HG02884 (cell line): ENCODE data around the gene AP4S1.
"Not testable (repeated sequence)": the region's sequence is repeated elsewhere in the genome, so short reads cannot be mapped to it uniquely, and the experiment has no call there.

Source experiments
- ATAC-seq: cut with Tn5 transposase; IDR thresholded peaks from one replicate; pipeline ENCODE4 v1.9.1; 2021; ENCODE audit warnings: mild to moderate bottlenecking, moderate library complexity; ENCODE audit not compliant: unreplicated experiment

Gene AP4S1

GRCh38 chr14:31004007-31004406, 21.4 kb upstream of the AP4S1 start:
- not testable (repeated sequence) for ATAC-seq

- ATAC-seq: no peak
Observed at GRCh38 chr14:31006703-31007102, 18.7 kb upstream of the AP4S1 start.

- ATAC-seq: no peak
Observed at GRCh38 chr14:31009836-31010574, 15.4 kb upstream of the AP4S1 start.

DNA sequence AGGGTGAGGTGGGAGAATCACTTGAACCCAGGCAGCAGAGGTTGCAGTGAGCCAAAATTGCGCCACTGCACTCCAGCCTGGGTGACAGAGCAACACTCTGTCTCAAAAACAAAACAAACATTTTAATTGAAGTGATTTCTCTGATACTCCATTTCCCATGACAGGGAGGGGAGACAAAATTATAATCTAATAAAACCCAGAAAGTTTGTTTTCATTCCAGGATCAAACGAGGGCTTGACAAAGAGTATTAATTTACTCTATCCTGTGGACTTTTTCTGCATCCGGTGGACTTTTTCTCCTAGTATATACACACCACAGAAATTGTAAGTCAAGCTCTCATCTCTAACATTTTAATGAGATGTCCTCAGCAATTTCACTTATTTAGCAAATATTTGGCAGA, 14.5 kb upstream of the AP4S1 start:
- no peak for ATAC-seq

DNA sequence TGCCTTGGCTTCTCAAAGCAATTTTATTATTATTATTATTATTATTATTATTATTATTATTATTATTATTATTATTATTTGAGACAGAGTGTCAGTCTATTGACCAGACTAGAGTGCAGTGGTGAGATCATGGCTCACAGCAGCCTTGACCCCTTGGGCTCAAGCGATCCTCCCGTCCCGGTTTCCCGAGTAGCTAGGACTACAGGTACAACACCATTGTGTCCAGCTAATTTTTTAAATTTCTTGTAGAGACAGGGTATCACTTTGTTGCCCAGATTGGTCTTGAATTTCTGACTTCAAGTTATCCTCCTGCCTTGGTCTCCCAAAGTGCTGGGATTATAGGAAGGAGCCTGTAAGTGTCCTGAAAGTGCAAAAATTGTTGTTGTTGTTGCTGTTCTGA, 11.6 kb upstream of the AP4S1 start:
- no peak for ATAC-seq

- ATAC-seq: no peak
Observed at GRCh38 chr14:31018057-31018645, 7.3 kb upstream of the AP4S1 start.

- no peak for ATAC-seq
Observed at GRCh38 chr14:31020834-31021575, 4.4 kb upstream of the AP4S1 start.

GRCh38 chr14:31021576-31021949, 3.9 kb upstream of the AP4S1 start:
- ATAC-seq: no peak

DNA sequence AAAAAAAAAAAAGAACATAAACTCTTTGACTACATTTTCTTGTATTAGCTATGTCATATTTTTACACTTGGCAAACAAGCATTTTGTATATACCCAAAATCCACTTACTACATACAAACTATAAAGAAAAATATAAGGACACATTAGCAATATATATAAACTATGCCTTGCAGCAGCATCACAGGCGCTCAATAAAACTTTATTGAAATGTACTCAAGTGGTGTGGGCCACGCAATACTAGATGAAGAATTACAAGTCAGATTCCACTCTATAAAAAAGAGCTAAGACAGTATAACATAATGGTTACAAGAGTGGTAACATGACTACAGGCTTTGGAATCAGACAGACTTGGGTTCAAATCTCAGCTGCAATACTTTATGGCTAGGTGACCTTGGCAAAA, 3.1 kb upstream of the AP4S1 start:
- no peak for ATAC-seq

DNA sequence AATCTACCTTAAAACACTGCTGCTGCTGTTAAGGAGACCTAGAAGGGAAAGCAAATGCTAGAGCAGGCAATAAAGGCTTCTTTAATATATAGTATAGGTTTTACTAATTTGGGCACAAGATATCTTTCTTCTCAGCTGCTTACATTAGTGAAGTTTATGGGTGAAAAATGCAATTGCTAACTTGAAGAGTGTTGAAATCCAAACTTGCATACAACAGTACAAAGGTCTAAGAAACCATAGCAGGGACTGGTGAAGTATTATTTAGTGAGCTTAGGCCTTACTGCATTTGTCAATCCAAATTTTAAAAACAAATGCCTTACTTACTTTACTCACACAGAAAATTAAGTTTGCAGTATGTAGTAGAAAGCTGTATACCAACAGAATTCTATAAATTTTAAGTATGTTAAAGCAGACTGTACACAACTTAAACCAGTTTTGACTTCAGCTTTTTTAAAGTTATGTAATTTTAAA, 1.4 kb upstream of the AP4S1 start:
- ATAC-seq: no peak

DNA sequence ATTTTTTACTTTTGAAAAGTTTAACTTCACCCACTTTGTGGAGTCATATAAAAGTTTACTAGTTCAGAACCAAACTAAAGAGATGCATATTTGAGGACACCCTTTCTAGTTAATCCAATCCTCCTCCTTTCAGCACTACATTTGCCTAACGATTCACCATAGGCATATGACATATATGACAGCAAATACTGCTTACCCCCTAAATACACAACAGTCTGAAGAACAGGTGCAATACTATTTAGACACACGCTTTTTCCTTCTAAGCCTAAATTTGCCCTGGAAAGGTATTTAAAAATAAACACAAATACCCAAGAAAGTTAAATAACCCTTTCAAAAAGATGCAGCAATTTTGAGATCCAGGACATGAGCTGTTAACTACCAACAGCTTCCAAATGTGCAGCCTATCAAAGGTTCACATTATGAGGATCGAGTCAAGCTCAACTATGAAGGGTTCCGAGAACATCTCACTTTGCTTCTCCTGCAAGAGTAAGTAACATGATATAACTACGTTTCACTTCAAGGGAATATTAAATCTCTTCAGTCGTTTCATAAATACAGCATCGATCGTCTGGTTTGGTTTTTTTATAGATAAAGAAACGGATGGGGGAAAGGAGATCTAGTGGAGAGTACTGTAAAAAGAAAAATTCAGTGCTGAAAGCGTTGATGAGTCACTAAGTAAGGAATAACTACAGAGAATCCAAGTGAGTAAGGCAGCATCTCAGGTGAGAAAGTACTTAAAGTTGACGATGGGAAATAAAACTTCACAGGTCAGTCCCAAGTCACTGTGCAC, 677 bp upstream of the AP4S1 start:
- ATAC-seq: no peak

GRCh38 chr14:31026077-31026449, 614 bp downstream of the AP4S1 start, which contains the start of gene STRN3:
STRN3 (minus strand) TSS chr14:31026379; CDS start chr14:31026185, 194 bp downstream.
- no peak for ATAC-seq

DNA sequence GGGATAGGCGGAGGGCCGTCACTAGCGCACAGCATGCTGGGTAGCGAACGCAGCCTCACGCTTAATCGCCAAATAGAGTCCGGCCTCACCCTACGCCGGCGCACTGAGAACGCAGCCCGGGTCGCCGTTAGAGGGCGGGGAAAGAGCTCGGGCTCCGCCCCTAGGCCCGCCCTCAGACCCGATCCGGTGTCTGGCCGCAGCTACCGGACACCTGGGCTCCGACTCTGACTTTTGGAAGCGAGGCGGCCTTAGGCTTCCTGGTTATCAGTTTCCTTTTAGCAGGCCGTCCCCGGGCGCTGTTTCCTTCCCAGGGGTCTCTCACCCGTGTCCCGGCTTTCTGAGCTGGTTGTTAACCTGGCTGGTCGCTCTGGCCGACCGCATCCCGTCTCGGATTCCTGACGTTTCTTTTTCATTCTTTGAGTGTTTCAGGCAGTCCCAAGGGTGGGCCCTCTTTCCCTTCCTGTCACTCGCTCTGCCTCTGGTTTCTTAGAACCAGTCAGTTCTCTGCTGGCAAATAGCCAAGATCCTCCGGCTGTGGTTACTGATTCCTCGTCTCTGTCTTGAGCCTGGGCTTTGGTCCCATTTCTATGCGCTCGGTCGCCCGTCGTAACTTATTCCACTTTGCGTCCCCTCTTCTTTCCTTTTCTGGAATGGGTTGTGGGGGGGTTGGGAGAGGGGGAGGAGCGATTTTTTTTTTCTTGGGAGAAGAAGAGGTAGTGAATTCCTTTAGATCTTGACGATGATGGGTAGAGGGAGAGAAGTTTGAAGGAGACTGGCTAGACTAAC, 1.2 kb downstream of the AP4S1 start:
- ATAC-seq: peak; percentile 89

DNA sequence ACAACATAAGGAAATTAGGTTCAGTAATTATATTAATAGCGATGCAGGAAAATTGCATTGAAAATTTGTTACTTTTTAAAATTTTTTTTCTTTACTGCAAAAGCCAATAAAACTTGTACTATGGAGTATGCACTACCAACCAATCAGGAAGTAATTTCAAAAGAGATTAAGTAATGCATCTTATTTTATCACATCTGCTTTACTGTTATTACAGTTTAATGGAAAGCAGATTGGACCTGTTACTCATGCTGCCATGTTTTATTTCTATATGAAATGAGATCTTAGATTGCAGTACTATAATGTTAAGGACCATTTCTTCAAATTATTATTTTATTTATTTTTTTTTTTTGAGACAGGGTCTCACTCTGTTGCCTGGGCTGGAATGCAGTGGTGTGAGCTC, 2.4 kb downstream of the AP4S1 start:
- no peak for ATAC-seq

DNA sequence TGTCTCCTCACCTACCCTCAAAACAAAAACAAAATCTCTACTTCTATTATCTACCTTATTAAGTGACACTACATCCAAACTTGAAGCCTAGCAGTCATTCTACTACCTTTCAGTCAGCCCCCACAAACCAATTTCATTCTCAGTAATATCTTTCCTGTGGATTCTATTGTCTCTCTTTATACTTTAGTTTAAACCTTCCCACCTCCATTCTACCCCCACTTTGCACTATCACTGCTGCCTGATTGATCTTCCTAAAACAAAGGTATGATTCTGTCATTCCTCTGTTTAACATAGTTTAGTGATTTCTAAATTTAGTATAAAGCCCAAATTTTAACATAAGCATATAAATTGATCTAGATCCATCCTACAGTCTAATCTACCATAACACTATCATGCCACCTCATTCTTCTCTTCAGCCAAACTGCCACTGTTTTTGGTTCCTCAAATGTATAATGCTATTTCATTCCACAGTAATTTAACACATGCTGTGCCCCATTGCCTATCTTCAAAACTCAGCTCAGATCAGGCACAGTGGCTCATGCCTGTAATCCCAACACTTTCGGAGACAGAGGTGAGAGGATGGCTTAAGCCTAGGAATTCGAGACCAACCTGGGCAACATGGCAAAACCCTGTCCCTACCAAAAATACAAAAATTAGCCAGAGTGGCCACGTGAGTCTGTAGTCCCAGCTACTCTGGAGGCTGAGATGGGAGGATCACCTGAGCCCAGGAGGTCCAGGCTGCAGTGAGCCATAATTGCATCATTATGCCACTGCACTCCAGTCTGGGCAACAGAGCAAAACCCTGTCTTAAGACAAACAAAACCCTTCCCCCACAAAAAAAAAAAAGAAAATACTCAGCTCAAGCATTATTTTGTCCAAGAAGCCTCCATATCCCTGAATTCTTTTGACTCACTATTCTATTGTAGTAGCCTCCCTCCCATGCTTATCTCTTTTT, 3.8 kb downstream of the AP4S1 start:
- no peak for ATAC-seq

DNA sequence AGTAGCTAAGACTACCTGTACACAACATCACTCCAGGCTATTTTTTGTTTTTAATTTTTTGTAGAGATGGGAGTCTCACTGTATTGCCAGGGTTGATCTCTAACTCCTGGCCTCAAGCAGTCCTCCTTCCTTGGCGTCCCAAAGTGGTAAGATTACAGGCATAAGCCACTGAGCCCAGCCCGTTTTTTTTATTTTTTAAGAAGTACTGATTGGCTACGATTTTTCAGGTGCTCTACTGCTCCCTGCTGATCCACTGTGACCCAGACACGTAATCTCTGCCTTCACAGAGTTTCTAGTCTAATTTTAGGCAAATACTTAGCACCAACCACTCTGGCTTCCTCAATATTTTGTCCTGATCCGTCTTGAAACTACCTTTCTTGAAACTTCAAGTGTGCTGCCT, 5.0 kb downstream of the AP4S1 start:
- no peak for ATAC-seq

- ATAC-seq: no peak
Observed at GRCh38 chr14:31036552-31036951, 11.1 kb downstream of the AP4S1 start.

DNA sequence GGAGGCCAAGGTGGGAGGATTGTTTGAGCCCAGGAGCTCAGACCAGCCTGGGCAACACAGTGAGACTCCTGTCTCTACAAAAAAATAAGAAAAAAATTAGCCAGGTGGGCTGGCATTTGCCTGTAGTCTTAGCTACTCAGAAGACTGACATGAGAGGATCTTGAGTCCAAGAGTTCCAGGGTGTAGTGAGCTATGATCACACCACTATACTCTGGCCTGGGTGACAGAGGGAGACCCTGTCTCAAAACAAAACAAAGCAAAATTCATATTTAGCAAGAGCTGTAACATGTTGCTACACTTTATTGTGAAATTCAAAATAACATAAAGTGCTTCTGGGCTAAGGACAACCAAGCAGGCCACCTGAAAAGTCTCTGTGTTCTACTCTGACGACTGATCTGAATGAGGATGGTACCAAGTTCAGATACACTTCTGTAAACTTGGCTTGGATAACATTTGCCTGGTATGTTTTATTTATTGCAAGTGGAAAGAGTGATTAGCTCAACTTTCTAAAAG, 12.3 kb downstream of the AP4S1 start:
- no peak for ATAC-seq

GRCh38 chr14:31038521-31039166, 13.2 kb downstream of the AP4S1 start:
- ATAC-seq: no peak
